Keratinocyte (primary cell): ENCODE data around the gene MED31.

Experiments used
- CTCF ChIP-seq, 3 experiments: IDR thresholded peaks in 1 of 3; conservative IDR thresholded peaks in 1 of 3; optimal IDR thresholded peaks in 1 of 3; 2 replicates in 2 of 3; 3 replicates in 1 of 3; pipeline versions ENCODE3 to v1.5.1; 2011; ENCODE audit warnings: low read length in 3 of 3, mild to moderate bottlenecking in 3 of 3, moderate library complexity in 2 of 3, control low read depth in 1 of 3, inconsistent platforms in 1 of 3; ENCODE audit not compliant: insufficient read depth in 2 of 3; ENCODE audit errors: extremely low read depth in 1 of 3
- EZH2 ChIP-seq: IDR thresholded peaks from one replicate; pipeline ENCODE4 v1.6.1; 2012; ENCODE audit warnings: inconsistent platforms, mild to moderate bottlenecking, low read length, moderate library complexity

- TF ChIP-seq CTCF (optimal IDR thresholded peaks at IDR 0.05 in 1 of 3, IDR thresholded peaks at IDR 0.05 in 1 of 3, conservative IDR thresholded peaks at IDR 0.05 in 1 of 3; ENCODE audit: extremely low read depth in 1 of 3, insufficient read depth in 2 of 3, low read length in 3 of 3) = no peak
- no peak for TF ChIP-seq EZH2
Measured at GRCh38 chr17:6695051-6695450, 43.6 kb upstream of the MED31 start.
